T47D (cell line): ENCODE results near the gene CHRNG.

Experiments used
- DNase-seq, 2 experiments: peaks; one replicate each; pipeline versions ENCODE4 v3.0.0 to v3.0.0-alpha.2; 2011 to 2012; ENCODE audit warnings: low read depth in 1 of 2, low spot score in 1 of 2
- JUND ChIP-seq: IDR thresholded peaks from 2 replicates; pipeline ENCODE4 v1.6.1; 2012; ENCODE audit warnings: low read depth
- in situ Hi-C: cut with HindIII; loops from 2 replicates; pipeline ENCODE4 v1.10.0; 2016; ENCODE audit warnings: low sequenced_read_pairs, low pct_unique_long_range_greater_than_20kb

Gene CHRNG

GRCh38 chr2:232539298-232540231, at the start of gene CHRNG:
CHRNG (plus strand) TSS chr2:232539692; CDS start chr2:232539748, 56 bp downstream.
- TF ChIP-seq JUND: no peak
- DNase-seq: peak in 1 of 2 experiments; percentile 22
- in situ Hi-C loops: no loop called here

- no peak for DNase-seq
- in situ Hi-C loops: no loop called here
- no peak for TF ChIP-seq JUND
These were observed 49.0 kb upstream of the CHRNG start for GRCh38 chr2:232490221-232491138.

GRCh38 chr2:232491139-232491780, 48.2 kb upstream of the CHRNG start:
- no peak for TF ChIP-seq JUND
- in situ Hi-C loops: no loop called here
- no peak for DNase-seq

GRCh38 chr2:232492236-232492848, 47.1 kb upstream of the CHRNG start:
- in situ Hi-C loops: no loop called here
- TF ChIP-seq JUND: no peak
- DNase-seq: no peak

- no peak for DNase-seq
- in situ Hi-C loops: no loop called here
- no peak for TF ChIP-seq JUND
These were observed 46.4 kb upstream of the CHRNG start for GRCh38 chr2:232492963-232493700.

GRCh38 chr2:232493701-232494474, 45.6 kb upstream of the CHRNG start:
- DNase-seq: no peak
- TF ChIP-seq JUND: no peak
- in situ Hi-C loops: no loop called here

GRCh38 chr2:232494542-232494941, 45.0 kb upstream of the CHRNG start:
- TF ChIP-seq JUND: no peak
- no peak for DNase-seq
- in situ Hi-C loops: no loop called here

- no peak for DNase-seq
- TF ChIP-seq JUND: no peak
- in situ Hi-C loops: no loop called here
These were observed 44.2 kb upstream of the CHRNG start for GRCh38 chr2:232495292-232495691.

- in situ Hi-C loops: no loop called here
- TF ChIP-seq JUND: no peak
- peak in 1 of 2 experiments; percentile 9 for DNase-seq
These were observed 42.8 kb upstream of the CHRNG start for GRCh38 chr2:232496501-232497270.

- in situ Hi-C loops: no loop called here
- no peak for TF ChIP-seq JUND
- no peak for DNase-seq
These were observed 42.1 kb upstream of the CHRNG start for GRCh38 chr2:232497348-232497747.

GRCh38 chr2:232498452-232498851, 41.0 kb upstream of the CHRNG start:
- in situ Hi-C loops: no loop called here
- no peak for DNase-seq
- no peak for TF ChIP-seq JUND
